HepG2 (cell line): ENCODE results near the gene COL9A1. TPM values are rescaled to one million over a fixed set of nuclear protein-coding genes. Genes with fewer than 3 reads are reported as not detected.

ENCODE experiments used
- ATAC-seq: fragments of 200-7000 bp; cut with Tn5 transposase; 3 replicates; pipeline ENCODE4 v1.9.1; 2020; ENCODE audit warnings: mild to moderate bottlenecking, moderate library complexity
- BruUV-seq: library from RNA; stranded (reverse); fragments of 400-500 nt; replicated peaks from 2 replicates; lab custom pipeline; 2021; lab: Mats Ljungman, UMichigan
- CTCF ChIA-PET: fragments of 300-600 bp; formaldehyde crosslinking; extraction: SDS; loops from one replicate; lab custom pipeline; 2021; ENCODE audit warnings: low total read pairs, inconsistent platforms, low intra/inter-chr PET ratio; lab: Yijun Ruan, JAX
- POLR2A ChIA-PET: fragments of 350-600 bp; sonication (Branson Sonifier 250); formaldehyde crosslinking; loops from one replicate; lab custom pipeline; 2020; ENCODE audit warnings: antibody characterized with exemption, inconsistent platforms; lab: Yijun Ruan, JAX
- DNase-seq: peaks from one replicate; pipeline ENCODE4 v3.0.0-alpha.2; 2015; ENCODE audit warnings: low spot score
- FAIRE-seq: peaks from 3 replicates; lab custom pipeline; 2011; peaks lifted over from hg19 to GRCh38; lab: Jason Lieb, UNC
- H2AFZ ChIP-seq: one replicate; pipeline ENCODE4 v1.6.1; 2011; ENCODE audit warnings: low read length, inconsistent platforms
- H3K27ac ChIP-seq: fragments of 300-600 bp; 3 replicates; pipeline ENCODE4 v1.8.0; 2011; ENCODE audit warnings: mixed run types, mild to moderate bottlenecking, mixed read lengths, low read length, inconsistent platforms; ENCODE audit not compliant: insufficient read depth; ENCODE audit errors: extremely low read length
- H3K27me3 ChIP-seq, 2 experiments: fragments of 200-600 bp in 1 of 2; 2 replicates in 1 of 2; 3 replicates in 1 of 2; pipeline versions ENCODE4 v1.6.0 to v1.8.0; 2011; ENCODE audit warnings: low read length in 2 of 2, mild to moderate bottlenecking in 2 of 2, moderate library complexity in 2 of 2, inconsistent platforms in 1 of 2; ENCODE audit not compliant: insufficient read depth in 2 of 2, control insufficient read depth in 1 of 2
- H3K36me3 ChIP-seq, 2 experiments: fragments of 200-600 bp in 1 of 2; replicated peaks in 1 of 2; 2 replicates in 1 of 2; 3 replicates in 1 of 2; pipeline versions ENCODE4 v1.5.1 to v1.8.0; 2011; ENCODE audit warnings: low read length in 2 of 2, inconsistent platforms in 1 of 2; ENCODE audit not compliant: insufficient read depth in 2 of 2, control insufficient read depth in 1 of 2
- H3K4me1 ChIP-seq: 2 replicates; pipeline ENCODE4 v1.5.1; 2012; ENCODE audit warnings: low read length, inconsistent platforms; ENCODE audit not compliant: insufficient read depth
- H3K4me2 ChIP-seq: 2 replicates; pipeline ENCODE4 v1.6.0; 2011; ENCODE audit warnings: low read depth, low read length, inconsistent platforms
- H3K4me3 ChIP-seq, 3 experiments: fragments of 200-600 bp in 1 of 3; sonication (generic), shearing (Covaris generic) in 1 of 3; replicated peaks in 1 of 3; 2 replicates each; pipeline ENCODE4 v1.5.1; 2011 to 2016; ENCODE audit warnings: low read length in 3 of 3, inconsistent platforms in 2 of 3, low read depth in 2 of 3, mild to moderate bottlenecking in 2 of 3, control low read depth in 1 of 3, mixed read lengths in 1 of 3; ENCODE audit not compliant: insufficient read depth in 1 of 3
- H3K79me2 ChIP-seq: one replicate; pipeline ENCODE4 v1.6.1; 2011; ENCODE audit warnings: low read length, inconsistent platforms; ENCODE audit not compliant: insufficient read depth
- H3K9ac ChIP-seq: 2 replicates; pipeline ENCODE4 v1.6.0; 2011; ENCODE audit warnings: mild to moderate bottlenecking, low read depth, low read length, inconsistent platforms; ENCODE audit not compliant: insufficient read depth
- H3K9me3 ChIP-seq: 2 replicates; pipeline ENCODE4 v1.5.1; 2012; ENCODE audit warnings: mild to moderate bottlenecking, low read length
- H4K20me1 ChIP-seq: 2 replicates; pipeline ENCODE4 v1.6.0; 2011; ENCODE audit warnings: inconsistent platforms, mild to moderate bottlenecking, low read length, moderate library complexity; ENCODE audit not compliant: insufficient read depth
- AGO1 ChIP-seq: fragments of 200-400 bp; formaldehyde crosslinking; IDR thresholded peaks from 2 replicates; pipeline ENCODE4 v1.6.1; 2017; ENCODE audit warnings: mild to moderate bottlenecking, low read depth, low read length, moderate library complexity; ENCODE audit not compliant: poor library complexity, severe bottlenecking
- HNF4G ChIP-seq, 2 experiments: sonication (generic) in 1 of 2; formaldehyde crosslinking in 1 of 2; IDR thresholded peaks; 2 replicates each; pipeline versions ENCODE4 v1.4.0 to v1.6.1; 2011 to 2020; ENCODE audit warnings: borderline replicate concordance in 2 of 2, low read depth in 2 of 2, mild to moderate bottlenecking in 2 of 2, low read length in 1 of 2, missing genetic modification reagents in 1 of 2, moderate library complexity in 1 of 2
- KMT2B ChIP-seq: IDR thresholded peaks from 2 replicates; pipeline ENCODE4 v1.6.1; 2016; ENCODE audit warnings: missing genetic modification reagents, missing compliant biosample characterization
- NCOA2 ChIP-seq: sonication (generic); formaldehyde crosslinking; IDR thresholded peaks from 2 replicates; pipeline ENCODE4 v1.8.0; 2022; ENCODE audit warnings: inconsistent platforms
- NR3C1 ChIP-seq: sonication (generic); formaldehyde crosslinking; IDR thresholded peaks from 2 replicates; pipeline ENCODE4 v1.4.0; 2020; ENCODE audit warnings: missing genetic modification reagents
- SAP130 ChIP-seq: IDR thresholded peaks from 2 replicates; pipeline ENCODE4 v1.6.1; 2016; ENCODE audit warnings: low read depth
- TGIF2 ChIP-seq: IDR thresholded peaks from 2 replicates; pipeline ENCODE4 v1.6.1; 2016; ENCODE audit warnings: control low read depth, missing compliant biosample characterization
- YEATS2 ChIP-seq: sonication (generic); formaldehyde crosslinking; IDR thresholded peaks from 2 replicates; pipeline ENCODE4 v1.4.0; 2020; ENCODE audit warnings: missing genetic modification reagents, borderline replicate concordance
- ZFP36 ChIP-seq: fragments of 150-350 bp; IDR thresholded peaks from 2 replicates; pipeline ENCODE4 v1.6.1; 2018; ENCODE audit warnings: borderline replicate concordance, low read length, low read depth; ENCODE audit not compliant: partially characterized antibody
- ZNF737 ChIP-seq: sonication (generic); formaldehyde crosslinking; IDR thresholded peaks from 2 replicates; pipeline ENCODE4 v1.5.0; 2020; ENCODE audit warnings: missing genetic modification reagents, mild to moderate bottlenecking, borderline replicate concordance
- WGBS: methylation state at CpG from one replicate; pipeline ENCODE4 v1.1.6; 2017; ENCODE audit warnings: low lambda C conversion rate; 5-methylcytosine and 5-hydroxymethylcytosine counted together
- in situ Hi-C: cut with HindIII; loops from 2 replicates; pipeline ENCODE4 v1.10.0; 2017; ENCODE audit warnings: low pct_unique_long_range_greater_than_20kb; ENCODE audit not compliant: extremely low pct_ligation_motif_present
- intact Hi-C: fragments of 100-400 bp; cut with micrococcal nuclease; formaldehyde crosslinking; loops from one replicate; pipeline ENCODE4 v1.10.0; 2022; ENCODE audit not compliant: unreplicated experiment
- polyA plus RNA-seq, 8 experiments: library from polyadenylated mRNA; depleted of rRNA in 3 of 8; stranded (reverse) in 7 of 8; unstranded in 1 of 8; fragments of >200 nt; fragmentation: Illumina TruSeq in 4 of 8; extraction: Trizol in 4 of 8; gene quantifications; 2 replicates each; pipeline versions ENCODE4 v1.2.1 to v1.2.3, GENCODE V29; 2011 to 2016; ENCODE audit warnings: low read depth in 4 of 8, missing spikeins in 1 of 8, mixed read lengths in 1 of 8; ENCODE audit not compliant: insufficient read depth in 1 of 8
- total RNA-seq, 5 experiments: library from RNA; depleted of rRNA; stranded (reverse); fragments of >200 nt; fragmentation: Illumina TruSeq; extraction: Trizol; gene quantifications; 2 replicates each; pipeline ENCODE4 v1.2.3, GENCODE V29; 2016; ENCODE audit warnings: low read depth in 1 of 5
- TF ChIP-seq, protein P1 (sequence below): sonication (generic); formaldehyde crosslinking; IDR thresholded peaks from 2 replicates; pipeline ENCODE4 v1.8.1; 2023; ENCODE audit warnings: mild to moderate bottlenecking, missing genetic modification reagents
- TF ChIP-seq, protein P2 (sequence below): sonication (generic); IDR thresholded peaks from 2 replicates; pipeline ENCODE4 v1.6.1; 2016; ENCODE audit warnings: low read depth, borderline replicate concordance
- TF ChIP-seq, protein P3 (sequence below): sonication (generic); formaldehyde crosslinking; IDR thresholded peaks from 2 replicates; pipeline ENCODE4 v1.4.0; 2020; ENCODE audit warnings: missing genetic modification reagents
- TF ChIP-seq, protein P4 (sequence below): sonication (generic); formaldehyde crosslinking; IDR thresholded peaks from 2 replicates; pipeline ENCODE4 v1.5.1; 2020; ENCODE audit warnings: missing genetic modification reagents, mild to moderate bottlenecking, borderline replicate concordance
- TF ChIP-seq, protein P5 (sequence below): sonication (generic); formaldehyde crosslinking; IDR thresholded peaks from 2 replicates; pipeline ENCODE4 v1.5.0; 2020; ENCODE audit warnings: missing genetic modification reagents

COL9A1 gene
- total and polyA plus RNA-seq, 2 of the 13 experiments (the other 11 are each of a cell fraction or from before 2014, with no cell fraction given): 0.08 TPM; not detected in 1

DNA sequence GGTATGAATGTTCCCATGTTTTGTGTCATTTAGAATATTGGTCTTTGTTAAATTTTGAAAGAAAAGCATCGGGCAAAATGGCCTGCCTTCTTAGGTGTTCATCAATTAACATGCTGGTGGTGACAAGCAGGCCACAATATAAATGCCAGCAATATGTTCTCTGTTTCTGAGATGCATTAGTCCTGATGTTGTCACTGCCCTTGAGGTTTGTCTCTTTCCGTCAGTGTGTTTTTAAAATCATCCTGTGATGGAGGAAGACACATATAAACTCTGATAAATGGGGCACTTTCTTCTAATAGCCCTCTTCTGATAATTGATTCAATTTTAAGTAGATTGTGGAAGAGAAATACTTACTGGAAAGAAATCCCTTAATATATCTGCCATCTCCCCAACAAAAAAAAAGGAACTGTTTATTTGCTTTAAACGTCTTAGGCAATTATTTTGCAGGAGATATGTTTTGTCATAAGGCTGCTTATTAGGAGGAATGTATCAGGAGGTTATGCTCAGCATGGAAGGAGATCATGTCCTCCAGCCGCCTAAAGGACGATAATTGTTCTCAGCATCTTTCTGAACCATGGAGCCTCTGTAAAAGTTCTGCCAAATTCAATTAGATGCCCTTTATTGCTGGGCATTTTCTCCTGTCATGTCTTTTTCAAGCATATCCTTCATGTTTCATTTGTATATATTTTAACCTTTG, 134.1 kb downstream of the COL9A1 start:
- in situ Hi-C loops: no loop called here
- Histone ChIP-seq H3K9me3 (no peaks in the 10 kb centered on the region), H3K9ac (no peak overlapping the region), H3K4me3 (no peak overlapping the region), H3K79me2 (no peaks in the 10 kb centered on the region), H3K27ac (no peak overlapping the region), H4K20me1 (no peaks in the 10 kb centered on the region), H3K36me3 (no peaks in the 10 kb centered on the region), H3K4me2 (no peak overlapping the region), H3K27me3 (no peaks in the 10 kb centered on the region), H2AFZ (no peak overlapping the region), H3K4me1 (0 out of 2 replicates have a peak, but pooled peaks cover 5% of the 10 kb centered on the region)
- no peak for DNase-seq
- ChIA-PET CTCF (no interaction called here), POLR2A (no interaction called here)
- no peak for ATAC-seq
- intact Hi-C loops: loop anchor here (10.0 kb wide), 1 partner anchor 334 kb away; no protein-coding TSS in a partner anchor
- BruUV-seq: no TSS peak
- FAIRE-seq: no peak
- WGBS: 5% methylated on average over 5 of the region's 5 CpGs
- TF ChIP-seq, protein P1, sequence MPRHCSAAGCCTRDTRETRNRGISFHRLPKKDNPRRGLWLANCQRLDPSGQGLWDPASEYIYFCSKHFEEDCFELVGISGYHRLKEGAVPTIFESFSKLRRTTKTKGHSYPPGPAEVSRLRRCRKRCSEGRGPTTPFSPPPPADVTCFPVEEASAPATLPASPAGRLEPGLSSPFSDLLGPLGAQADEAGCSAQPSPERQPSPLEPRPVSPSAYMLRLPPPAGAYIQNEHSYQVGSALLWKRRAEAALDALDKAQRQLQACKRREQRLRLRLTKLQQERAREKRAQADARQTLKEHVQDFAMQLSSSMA: no peak
- no peak for TF ChIP-seq NCOA2
- TF ChIP-seq HNF4G (IDR thresholded peaks at IDR 0.05; ENCODE audit: borderline replicate concordance, low read depth, low read length): no peak
- TF ChIP-seq HNF4G (CRISPR knock-in tag; IDR thresholded peaks at IDR 0.05; ENCODE audit: borderline replicate concordance, low read depth): no peak
- no peak for TF ChIP-seq ZNF737 (CRISPR knock-in tag)
- TF ChIP-seq TGIF2: no peak
- TF ChIP-seq, protein P2, sequence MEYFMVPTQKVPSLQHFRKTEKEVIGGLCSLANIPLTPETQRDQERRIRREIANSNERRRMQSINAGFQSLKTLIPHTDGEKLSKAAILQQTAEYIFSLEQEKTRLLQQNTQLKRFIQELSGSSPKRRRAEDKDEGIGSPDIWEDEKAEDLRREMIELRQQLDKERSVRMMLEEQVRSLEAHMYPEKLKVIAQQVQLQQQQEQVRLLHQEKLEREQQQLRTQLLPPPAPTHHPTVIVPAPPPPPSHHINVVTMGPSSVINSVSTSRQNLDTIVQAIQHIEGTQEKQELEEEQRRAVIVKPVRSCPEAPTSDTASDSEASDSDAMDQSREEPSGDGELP: no peak
- TF ChIP-seq, protein P3, sequence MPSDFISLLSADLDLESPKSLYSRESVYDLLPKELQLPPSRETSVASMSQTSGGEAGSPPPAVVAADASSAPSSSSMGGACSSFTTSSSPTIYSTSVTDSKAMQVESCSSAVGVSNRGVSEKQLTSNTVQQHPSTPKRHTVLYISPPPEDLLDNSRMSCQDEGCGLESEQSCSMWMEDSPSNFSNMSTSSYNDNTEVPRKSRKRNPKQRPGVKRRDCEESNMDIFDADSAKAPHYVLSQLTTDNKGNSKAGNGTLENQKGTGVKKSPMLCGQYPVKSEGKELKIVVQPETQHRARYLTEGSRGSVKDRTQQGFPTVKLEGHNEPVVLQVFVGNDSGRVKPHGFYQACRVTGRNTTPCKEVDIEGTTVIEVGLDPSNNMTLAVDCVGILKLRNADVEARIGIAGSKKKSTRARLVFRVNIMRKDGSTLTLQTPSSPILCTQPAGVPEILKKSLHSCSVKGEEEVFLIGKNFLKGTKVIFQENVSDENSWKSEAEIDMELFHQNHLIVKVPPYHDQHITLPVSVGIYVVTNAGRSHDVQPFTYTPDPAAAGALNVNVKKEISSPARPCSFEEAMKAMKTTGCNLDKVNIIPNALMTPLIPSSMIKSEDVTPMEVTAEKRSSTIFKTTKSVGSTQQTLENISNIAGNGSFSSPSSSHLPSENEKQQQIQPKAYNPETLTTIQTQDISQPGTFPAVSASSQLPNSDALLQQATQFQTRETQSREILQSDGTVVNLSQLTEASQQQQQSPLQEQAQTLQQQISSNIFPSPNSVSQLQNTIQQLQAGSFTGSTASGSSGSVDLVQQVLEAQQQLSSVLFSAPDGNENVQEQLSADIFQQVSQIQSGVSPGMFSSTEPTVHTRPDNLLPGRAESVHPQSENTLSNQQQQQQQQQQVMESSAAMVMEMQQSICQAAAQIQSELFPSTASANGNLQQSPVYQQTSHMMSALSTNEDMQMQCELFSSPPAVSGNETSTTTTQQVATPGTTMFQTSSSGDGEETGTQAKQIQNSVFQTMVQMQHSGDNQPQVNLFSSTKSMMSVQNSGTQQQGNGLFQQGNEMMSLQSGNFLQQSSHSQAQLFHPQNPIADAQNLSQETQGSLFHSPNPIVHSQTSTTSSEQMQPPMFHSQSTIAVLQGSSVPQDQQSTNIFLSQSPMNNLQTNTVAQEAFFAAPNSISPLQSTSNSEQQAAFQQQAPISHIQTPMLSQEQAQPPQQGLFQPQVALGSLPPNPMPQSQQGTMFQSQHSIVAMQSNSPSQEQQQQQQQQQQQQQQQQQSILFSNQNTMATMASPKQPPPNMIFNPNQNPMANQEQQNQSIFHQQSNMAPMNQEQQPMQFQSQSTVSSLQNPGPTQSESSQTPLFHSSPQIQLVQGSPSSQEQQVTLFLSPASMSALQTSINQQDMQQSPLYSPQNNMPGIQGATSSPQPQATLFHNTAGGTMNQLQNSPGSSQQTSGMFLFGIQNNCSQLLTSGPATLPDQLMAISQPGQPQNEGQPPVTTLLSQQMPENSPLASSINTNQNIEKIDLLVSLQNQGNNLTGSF (CRISPR knock-in tag): no peak
- no peak for TF ChIP-seq ZFP36
- TF ChIP-seq, protein P4, sequence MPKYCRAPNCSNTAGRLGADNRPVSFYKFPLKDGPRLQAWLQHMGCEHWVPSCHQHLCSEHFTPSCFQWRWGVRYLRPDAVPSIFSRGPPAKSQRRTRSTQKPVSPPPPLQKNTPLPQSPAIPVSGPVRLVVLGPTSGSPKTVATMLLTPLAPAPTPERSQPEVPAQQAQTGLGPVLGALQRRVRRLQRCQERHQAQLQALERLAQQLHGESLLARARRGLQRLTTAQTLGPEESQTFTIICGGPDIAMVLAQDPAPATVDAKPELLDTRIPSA (CRISPR knock-in tag): no peak
- no peak for TF ChIP-seq KMT2B (CRISPR knock-in tag)
- TF ChIP-seq SAP130 (CRISPR knock-in tag): no peak
- TF ChIP-seq, protein P5, sequence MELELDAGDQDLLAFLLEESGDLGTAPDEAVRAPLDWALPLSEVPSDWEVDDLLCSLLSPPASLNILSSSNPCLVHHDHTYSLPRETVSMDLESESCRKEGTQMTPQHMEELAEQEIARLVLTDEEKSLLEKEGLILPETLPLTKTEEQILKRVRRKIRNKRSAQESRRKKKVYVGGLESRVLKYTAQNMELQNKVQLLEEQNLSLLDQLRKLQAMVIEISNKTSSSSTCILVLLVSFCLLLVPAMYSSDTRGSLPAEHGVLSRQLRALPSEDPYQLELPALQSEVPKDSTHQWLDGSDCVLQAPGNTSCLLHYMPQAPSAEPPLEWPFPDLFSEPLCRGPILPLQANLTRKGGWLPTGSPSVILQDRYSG (CRISPR knock-in tag): no peak
- TF ChIP-seq AGO1: no peak
- no peak for TF ChIP-seq YEATS2 (CRISPR knock-in tag)
- no peak for TF ChIP-seq NR3C1 (CRISPR knock-in tag)
